ENCODE results near the gene PRTN3. TPM values are rescaled to one million over a fixed set of nuclear protein-coding genes. Genes with fewer than 3 reads are reported as not detected.

Gene PRTN3
- total RNA-seq, 6 experiments from 2014 or later = 2.3 to 2.9 TPM; not detected in 4

DNA sequence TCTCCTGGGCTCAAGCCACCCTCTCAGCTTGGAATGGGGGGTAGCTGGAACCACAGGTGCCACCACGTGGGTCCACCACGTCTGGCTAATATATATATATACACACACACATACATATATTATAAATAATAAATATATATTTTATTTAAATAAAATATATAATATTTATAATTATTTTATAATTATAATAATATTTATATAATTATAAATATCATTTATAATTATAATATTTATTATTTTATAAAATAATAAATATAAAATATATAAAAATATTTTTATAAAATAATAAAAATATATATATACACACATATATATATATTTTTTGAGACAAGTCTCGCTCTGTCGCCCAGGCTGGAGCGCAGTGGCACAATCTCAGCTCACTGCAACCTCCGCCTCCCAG lies 13.8 kb downstream of the PRTN3 start:
- DNase-seq (no peak), ATAC-seq (no peak)
- H3K27me3 ChIP-seq = no peaks in the 10 kb centered on the region
- no peaks in the 10 kb centered on the region for H3K9me3 ChIP-seq
- 53% methylated on average over 6 of the region's 6 CpGs for WGBS (ENCODE audit: insufficient coverage, low coverage, low lambda C conversion rate, missing lambda C conversion rate)
- no peak overlapping the region for H3K27ac ChIP-seq
- intact Hi-C loops (cut with DNase I) = loop anchor here (10.0 kb wide), 2 partner anchors 120 to 140 kb away; no protein-coding TSS in a partner anchor
- H3K36me3 ChIP-seq = no peaks in the 10 kb centered on the region
- peaks cover 0 to 8% (median 3%) of the 10 kb centered on the region in 4 donors for H3K4me1 ChIP-seq
- no peak for TF ChIP-seq POLR2A (IDR thresholded peaks at IDR 0.05)
- TF ChIP-seq, protein P1, sequence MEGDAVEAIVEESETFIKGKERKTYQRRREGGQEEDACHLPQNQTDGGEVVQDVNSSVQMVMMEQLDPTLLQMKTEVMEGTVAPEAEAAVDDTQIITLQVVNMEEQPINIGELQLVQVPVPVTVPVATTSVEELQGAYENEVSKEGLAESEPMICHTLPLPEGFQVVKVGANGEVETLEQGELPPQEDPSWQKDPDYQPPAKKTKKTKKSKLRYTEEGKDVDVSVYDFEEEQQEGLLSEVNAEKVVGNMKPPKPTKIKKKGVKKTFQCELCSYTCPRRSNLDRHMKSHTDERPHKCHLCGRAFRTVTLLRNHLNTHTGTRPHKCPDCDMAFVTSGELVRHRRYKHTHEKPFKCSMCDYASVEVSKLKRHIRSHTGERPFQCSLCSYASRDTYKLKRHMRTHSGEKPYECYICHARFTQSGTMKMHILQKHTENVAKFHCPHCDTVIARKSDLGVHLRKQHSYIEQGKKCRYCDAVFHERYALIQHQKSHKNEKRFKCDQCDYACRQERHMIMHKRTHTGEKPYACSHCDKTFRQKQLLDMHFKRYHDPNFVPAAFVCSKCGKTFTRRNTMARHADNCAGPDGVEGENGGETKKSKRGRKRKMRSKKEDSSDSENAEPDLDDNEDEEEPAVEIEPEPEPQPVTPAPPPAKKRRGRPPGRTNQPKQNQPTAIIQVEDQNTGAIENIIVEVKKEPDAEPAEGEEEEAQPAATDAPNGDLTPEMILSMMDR (IDR thresholded peaks at IDR 0.05) = no peak
- H3K4me3 ChIP-seq = no peak overlapping the region

DNA sequence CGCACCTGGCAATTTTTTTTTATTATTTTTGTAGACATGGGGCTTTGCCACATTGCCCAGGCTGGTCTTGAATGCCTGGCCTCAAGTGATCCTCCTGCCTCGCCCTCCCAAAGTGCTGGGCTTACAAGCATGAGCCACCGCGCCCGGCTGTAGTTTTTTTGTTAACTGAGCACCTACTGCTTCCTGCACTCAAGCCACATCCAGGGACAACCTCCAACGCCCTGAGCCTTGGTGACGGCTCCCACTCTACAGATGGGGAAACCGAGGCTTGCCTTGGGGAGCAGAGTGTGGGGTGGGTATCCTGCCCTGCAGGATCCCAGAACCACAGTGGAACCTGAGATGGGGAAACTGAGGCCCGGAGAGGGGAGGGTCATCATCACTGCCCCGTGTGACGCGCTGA lies 14.3 kb downstream of the PRTN3 start:
- 82% methylated on average over 6 of the region's 12 CpGs for WGBS (ENCODE audit: insufficient coverage, low coverage, low lambda C conversion rate, missing lambda C conversion rate)
- intact Hi-C loops (cut with DNase I) = loop anchor here (10.0 kb wide), 2 partner anchors 120 to 140 kb away; no protein-coding TSS in a partner anchor
- no peaks in the 10 kb centered on the region for H3K27me3 ChIP-seq
- peaks cover 0 to 8% (median 3%) of the 10 kb centered on the region in 4 donors for H3K4me1 ChIP-seq
- ATAC-seq = no peak
- no peak for DNase-seq
- no peak overlapping the region for H3K27ac ChIP-seq
- no peaks in the 10 kb centered on the region for H3K36me3 ChIP-seq
- TF ChIP-seq, protein P1 (IDR thresholded peaks at IDR 0.05) = no peak
- TF ChIP-seq POLR2A (IDR thresholded peaks at IDR 0.05) = no peak
- H3K9me3 ChIP-seq = no peaks in the 10 kb centered on the region
- H3K4me3 ChIP-seq = no peak overlapping the region

DNA sequence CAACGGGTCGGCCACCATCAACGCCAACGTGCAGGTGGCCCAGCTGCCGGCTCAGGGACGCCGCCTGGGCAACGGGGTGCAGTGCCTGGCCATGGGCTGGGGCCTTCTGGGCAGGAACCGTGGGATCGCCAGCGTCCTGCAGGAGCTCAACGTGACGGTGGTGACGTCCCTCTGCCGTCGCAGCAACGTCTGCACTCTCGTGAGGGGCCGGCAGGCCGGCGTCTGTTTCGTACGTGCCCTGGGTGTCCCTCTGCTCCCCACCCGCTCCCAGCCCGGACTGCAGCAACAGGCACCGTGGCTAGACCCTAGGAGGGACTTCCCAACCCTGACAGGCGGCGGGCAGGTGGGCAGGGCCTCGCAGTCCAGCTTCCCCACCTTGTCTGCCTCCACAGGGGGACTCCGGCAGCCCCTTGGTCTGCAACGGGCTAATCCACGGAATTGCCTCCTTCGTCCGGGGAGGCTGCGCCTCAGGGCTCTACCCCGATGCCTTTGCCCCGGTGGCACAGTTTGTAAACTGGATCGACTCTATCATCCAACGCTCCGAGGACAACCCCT lies 14.8 kb downstream of the PRTN3 start:
- H3K27me3 ChIP-seq = no peaks in the 10 kb centered on the region
- no peak for ATAC-seq
- intact Hi-C loops (cut with DNase I) = loop anchor here (10.0 kb wide), 2 partner anchors 119 to 139 kb away; no protein-coding TSS in a partner anchor
- 37% methylated on average over 2 of the region's 40 CpGs for WGBS (ENCODE audit: insufficient coverage, low coverage, low lambda C conversion rate, missing lambda C conversion rate)
- no peak overlapping the region for H3K27ac ChIP-seq
- no peaks in the 10 kb centered on the region for H3K9me3 ChIP-seq
- H3K36me3 ChIP-seq = no peaks in the 10 kb centered on the region
- H3K4me3 ChIP-seq = no peak overlapping the region
- no peak for TF ChIP-seq POLR2A (IDR thresholded peaks at IDR 0.05)
- TF ChIP-seq, protein P1 (IDR thresholded peaks at IDR 0.05) = no peak
- H3K4me1 ChIP-seq = peaks cover 0 to 5% (median 2%) of the 10 kb centered on the region in 4 donors
- no peak for DNase-seq

DNA sequence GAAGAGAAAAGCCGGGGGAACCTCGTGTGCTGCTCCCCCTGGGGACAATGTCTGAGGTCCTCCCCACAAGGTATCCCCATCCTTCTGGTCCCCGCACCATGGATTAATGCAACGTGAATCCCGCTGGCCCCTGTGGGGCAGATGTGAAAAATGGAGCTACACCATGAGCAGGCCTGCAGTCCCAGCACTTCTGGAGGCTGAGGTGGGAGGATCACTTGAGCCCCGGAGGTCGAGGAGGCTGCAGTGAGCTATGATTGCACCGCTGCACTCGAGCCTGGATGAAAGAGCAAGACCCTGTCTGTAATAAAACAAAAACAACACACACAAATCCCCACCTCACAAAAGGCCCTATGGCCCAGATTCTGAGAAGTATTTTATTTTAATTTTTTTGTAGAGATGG lies 17.5 kb downstream of the PRTN3 start:
- 73% methylated on average over 5 of the region's 9 CpGs for WGBS (ENCODE audit: insufficient coverage, low coverage, low lambda C conversion rate, missing lambda C conversion rate)
- intact Hi-C loops (cut with DNase I) = loop anchor here (10.0 kb wide), 2 partner anchors 117 to 137 kb away; no protein-coding TSS in a partner anchor
- Histone ChIP-seq H3K27ac (no peak overlapping the region), H3K4me3 (no peak overlapping the region), H3K9me3 (no peaks in the 10 kb centered on the region), H3K27me3 (no peaks in the 10 kb centered on the region), H3K4me1 (no peaks in the 10 kb centered on the region), H3K36me3 (no peaks in the 10 kb centered on the region)
- ATAC-seq (no peak), DNase-seq (no peak)
- no peak for TF ChIP-seq POLR2A (IDR thresholded peaks at IDR 0.05)
- TF ChIP-seq, protein P1 (IDR thresholded peaks at IDR 0.05) = no peak
